Naive thymus-derived CD8-positive, alpha-beta T cell (primary cell): Measurements from ENCODE around the gene ZKSCAN2. TPM values are rescaled to one million over a fixed set of nuclear protein-coding genes. Genes with fewer than 3 reads are reported as not detected.

ENCODE experiments used
- polyA plus RNA-seq, 3 donors: library from polyadenylated mRNA; unstranded; fragments of 300-500 nt; fragmentation: Illumina TruSeq; gene quantifications; one replicate each; pipeline ENCODE4 v1.2.3, GENCODE V29; 2021
- total RNA-seq, 8 experiments: library from RNA in 2 of 8; stranded (reverse) in 2 of 8; gene quantifications; one replicate each; pipeline ENCODE4 v1.2.3 and lab custom pipeline; 2021 to 2026

ZKSCAN2 gene
- total and polyA plus RNA-seq, 5 experiments from 2014 or later, result 1.4 to 5.4 (median 1.7) TPM

Other genes starting within 250 kb of the ZKSCAN2 start
- 10 to 100 TPM; 69.1 to 69.5 TPM for gene ARHGAP17, start 242.5 kb downstream of the ZKSCAN2 start, total RNA-seq
- gene ARHGAP17, start 242.5 kb downstream of the ZKSCAN2 start, polyA plus RNA-seq, result 10 to 100 TPM; 18.2 to 38.6 (median 20.5) TPM
- 10 to 100 TPM; 29.9 to 35.0 TPM for gene LCMT1, start 146.1 kb downstream of the ZKSCAN2 start, total RNA-seq
- 10 to 100 TPM; 38.7 to 41.4 (median 40.6) TPM for gene LCMT1, start 146.1 kb downstream of the ZKSCAN2 start, polyA plus RNA-seq
- not detected for gene AQP8, start 40.9 kb downstream of the ZKSCAN2 start, total RNA-seq
- gene AQP8, start 40.9 kb downstream of the ZKSCAN2 start, polyA plus RNA-seq, result not detected